Common myeloid progenitor, CD34-positive (primary cell): ENCODE measurements around the gene ADCYAP1.

Source experiments
- CTCF ChIA-PET: fragments of 350-600 bp; sonication (Branson Sonifier 250); formaldehyde crosslinking; loops from one replicate; lab custom pipeline; 2021; ENCODE audit warnings: antibody characterized with exemption; lab: Charles Lee
- POLR2A ChIA-PET: fragments of 350-600 bp; sonication (Branson Sonifier 250); formaldehyde crosslinking; loops from one replicate; lab custom pipeline; 2021; ENCODE audit warnings: antibody characterized with exemption; lab: Charles Lee
- DNase-seq, 3 donors: peaks; one replicate each; pipeline versions ENCODE4 v3.0.0 to v3.0.0-alpha.2; 2013
- H3K27ac ChIP-seq, 2 experiments: 1 replicate in 1 of 2; 2 replicates in 1 of 2; pipeline ENCODE4 v1.7.0; 2013; ENCODE audit warnings: inconsistent platforms in 2 of 2, low read length in 2 of 2, mild to moderate bottlenecking in 2 of 2, low read depth in 1 of 2, moderate library complexity in 1 of 2; ENCODE audit not compliant: severe bottlenecking in 2 of 2, insufficient read depth in 1 of 2, poor library complexity in 1 of 2
- H3K27me3 ChIP-seq, 5 experiments: replicated peaks in 2 of 5; 1 replicate in 3 of 5; 2 replicates in 2 of 5; pipeline versions ENCODE4 v1.6.1 to v1.7.0; 2013; ENCODE audit warnings: low read length in 4 of 5, mild to moderate bottlenecking in 2 of 5, moderate library complexity in 2 of 5, inconsistent platforms in 1 of 5; ENCODE audit not compliant: insufficient read depth in 5 of 5, control insufficient read depth in 4 of 5
- H3K36me3 ChIP-seq, 4 experiments: 1 replicate in 2 of 4; 2 replicates in 2 of 4; pipeline versions ENCODE4 v1.6.1 to v1.7.0; 2013; ENCODE audit warnings: low read length in 3 of 4, control low read depth in 1 of 4, mild to moderate bottlenecking in 1 of 4; ENCODE audit not compliant: control insufficient read depth in 4 of 4, insufficient read depth in 4 of 4
- H3K4me1 ChIP-seq, 4 experiments: 1 replicate in 3 of 4; 2 replicates in 1 of 4; pipeline versions ENCODE4 v1.6.1 to v1.7.1; 2013; ENCODE audit warnings: low read length in 3 of 4, mild to moderate bottlenecking in 3 of 4, control low read depth in 1 of 4, inconsistent platforms in 1 of 4, moderate library complexity in 1 of 4; ENCODE audit not compliant: control insufficient read depth in 4 of 4, insufficient read depth in 4 of 4; ENCODE audit errors: control extremely low read depth in 1 of 4
- H3K4me3 ChIP-seq, 7 experiments: 1 replicate in 4 of 7; 2 replicates in 3 of 7; pipeline versions ENCODE4 v1.5.1 to v1.7.0; 2013; ENCODE audit warnings: mild to moderate bottlenecking in 7 of 7, low read length in 6 of 7, moderate library complexity in 6 of 7, inconsistent platforms in 2 of 7, low read depth in 2 of 7, control low read depth in 1 of 7; ENCODE audit not compliant: insufficient read depth in 4 of 7, control insufficient read depth in 1 of 7; ENCODE audit errors: extremely low read depth in 1 of 7
- H3K9me3 ChIP-seq, 5 experiments: 1 replicate in 4 of 5; 2 replicates in 1 of 5; pipeline versions ENCODE4 v1.6.1 to v1.7.1; 2013; ENCODE audit warnings: low read length in 4 of 5, mild to moderate bottlenecking in 2 of 5, inconsistent platforms in 1 of 5, low read depth in 1 of 5, moderate library complexity in 1 of 5; ENCODE audit not compliant: control insufficient read depth in 4 of 5, insufficient read depth in 2 of 5; ENCODE audit errors: control extremely low read depth in 1 of 5
- WGBS: methylation state at CpG from one replicate; pipeline ENCODE4 v1.1.5; 2013; ENCODE audit not compliant: insufficient coverage; 5-methylcytosine and 5-hydroxymethylcytosine counted together

Gene ADCYAP1

GRCh38 chr18:939958-940357 lies 35.3 kb downstream of the ADCYAP1 start:
- no peaks in the 10 kb centered on the region for H3K9me3 ChIP-seq
- DNase-seq, result no peak
- H3K27me3 ChIP-seq, result peaks cover 0 to 2% (median 0%) of the 10 kb centered on the region in 5 experiments
- POLR2A ChIA-PET, result no interaction called here
- H3K4me3 ChIP-seq, result no peak overlapping the region
- H3K27ac ChIP-seq, result no peak overlapping the region
- WGBS, result 95% methylated on average over 4 of the region's 4 CpGs
- CTCF ChIA-PET, result no interaction called here
- H3K4me1 ChIP-seq, result no peaks in the 10 kb centered on the region
- no peaks in the 10 kb centered on the region for H3K36me3 ChIP-seq

- H3K4me3 ChIP-seq, result no peak overlapping the region
- no peaks in the 10 kb centered on the region for H3K4me1 ChIP-seq
- H3K27me3 ChIP-seq, result peaks cover 0 to 2% (median 0%) of the 10 kb centered on the region in 5 experiments
- H3K27ac ChIP-seq, result no peak overlapping the region
- WGBS, result no CpG with 5 or more reads among the region's 2 CpGs
- no peak for DNase-seq
- H3K36me3 ChIP-seq, result no peaks in the 10 kb centered on the region
- H3K9me3 ChIP-seq, result no peaks in the 10 kb centered on the region
- ChIA-PET CTCF (no interaction called here), POLR2A (no interaction called here)
These were observed 36.7 kb downstream of the ADCYAP1 start for GRCh38 chr18:941331-941730.

- H3K27ac ChIP-seq, result no peak overlapping the region
- CTCF ChIA-PET, result no interaction called here
- 17% methylated on average over 1 of the region's 1 CpG for WGBS
These were observed 39.8 kb downstream of the ADCYAP1 start for GRCh38 chr18:944440-944839.

GRCh38 chr18:949724-950631 lies 45.3 kb downstream of the ADCYAP1 start:
- Histone ChIP-seq H3K4me1 (no peaks in the 10 kb centered on the region), H3K36me3 (no peaks in the 10 kb centered on the region), H3K4me3 (no peak overlapping the region), H3K9me3 (no peaks in the 10 kb centered on the region), H3K27ac (no peak overlapping the region), H3K27me3 (peaks cover 0 to under 1% (median 0%) of the 10 kb centered on the region in 5 experiments)
- WGBS, result 89% methylated on average over 6 of the region's 9 CpGs
- POLR2A ChIA-PET, result no interaction called here
- DNase-seq, result no peak
- CTCF ChIA-PET, result no interaction called here

More at GRCh38 chr18:944440-944839, 39.8 kb downstream of the ADCYAP1 start:
- H3K27me3 ChIP-seq, result no peaks in the 10 kb centered on the region
- no peak overlapping the region for H3K4me3 ChIP-seq
- no peaks in the 10 kb centered on the region for H3K4me1 ChIP-seq
- DNase-seq, result peak in 1 of 3 donors; percentile 8
- POLR2A ChIA-PET, result no interaction called here
- H3K9me3 ChIP-seq, result no peaks in the 10 kb centered on the region
- no peaks in the 10 kb centered on the region for H3K36me3 ChIP-seq

GRCh38 chr18:950882-951495 lies 46.3 kb downstream of the ADCYAP1 start:
- WGBS, result 87% methylated on average over 3 of the region's 5 CpGs
- Histone ChIP-seq H3K4me1 (no peaks in the 10 kb centered on the region), H3K27ac (no peak overlapping the region), H3K4me3 (no peak overlapping the region), H3K9me3 (no peaks in the 10 kb centered on the region), H3K27me3 (peaks cover 0 to 3% (median 0%) of the 10 kb centered on the region in 5 experiments), H3K36me3 (no peaks in the 10 kb centered on the region)
- no peak for DNase-seq
- ChIA-PET POLR2A (no interaction called here), CTCF (no interaction called here)

GRCh38 chr18:955384-956066 lies 50.9 kb downstream of the ADCYAP1 start:
- no peaks in the 10 kb centered on the region for H3K4me1 ChIP-seq
- H3K4me3 ChIP-seq, result no peak overlapping the region
- H3K36me3 ChIP-seq, result no peaks in the 10 kb centered on the region
- POLR2A ChIA-PET, result interaction anchor here (0.6 kb wide), 1 partner anchor 34 kb away, joined by 4 read pairs; no protein-coding TSS in a partner anchor
- 67% methylated on average over 1 of the region's 6 CpGs for WGBS
- no peaks in the 10 kb centered on the region for H3K9me3 ChIP-seq
- H3K27me3 ChIP-seq, result peaks cover 0 to 3% (median 0%) of the 10 kb centered on the region in 5 experiments
- no peak overlapping the region for H3K27ac ChIP-seq
- no peak for DNase-seq
- CTCF ChIA-PET, result interaction anchor here (0.7 to 1.1 kb wide), 2 partner anchors 9 to 1586 kb away, joined by 3 read pairs; no protein-coding TSS in a partner anchor
